ENCODE measurements around the gene ACACB. TPM values are rescaled to one million over a fixed set of nuclear protein-coding genes. Genes with fewer than 3 reads are reported as not detected.

The ACACB gene
- total RNA-seq, 1 experiment from 2014 or later = 20.0 TPM

- TF ChIP-seq PRDM15 (CRISPR knock-in tag; IDR thresholded peaks at IDR 0.05) (peak; percentile 88), ZBTB21 (CRISPR knock-in tag; IDR thresholded peaks at IDR 0.05; ENCODE audit: borderline replicate concordance) (peak; percentile 82; the same call in 1 of the 2 replicates), ELF4 (CRISPR knock-in tag; IDR thresholded peaks at IDR 0.05; ENCODE audit: low read depth) (no peak), ATF3 (CRISPR knock-in tag; conservative IDR thresholded peaks at IDR 0.05) (no peak), GABPB1 (CRISPR knock-in tag; IDR thresholded peaks at IDR 0.05) (peak; percentile 48; the same call in 1 of the 2 replicates), ZNF263 (CRISPR knock-in tag; IDR thresholded peaks at IDR 0.05; ENCODE audit: low read depth) (0 out of 2 replicates have a peak, but pooled peaks have one; percentile 52), NFYB (CRISPR knock-in tag; conservative IDR thresholded peaks at IDR 0.05; ENCODE audit: low read depth) (no peak), ETV6 (CRISPR knock-in tag; IDR thresholded peaks at IDR 0.05) (peak; percentile 63), NFATC4 (CRISPR knock-in tag; IDR thresholded peaks at IDR 0.05) (no peak), ZNF121 (CRISPR knock-in tag; IDR thresholded peaks at IDR 0.05) (peak; percentile 68), OVOL2 (CRISPR knock-in tag; IDR thresholded peaks at IDR 0.05; ENCODE audit: borderline replicate concordance) (no peak), AR (CRISPR knock-in tag; IDR thresholded peaks at IDR 0.05) (no peak), TP53 (CRISPR knock-in tag; IDR thresholded peaks at IDR 0.05) (no peak), FOXP1 (CRISPR knock-in tag; IDR thresholded peaks at IDR 0.05; ENCODE audit: borderline replicate concordance) (no peak)
Measured at GRCh38 chr12:109110988-109111495, 5.3 kb upstream of the ACACB start (continued).

GRCh38 chr12:109112720-109113465 lies 3.5 kb upstream of the ACACB start:
- peaks cover 14% of the 10 kb centered on the region for H3K36me3 Mint-ChIP-seq
- TF ChIP-seq FOXK1 (CRISPR knock-in tag; IDR thresholded peaks at IDR 0.05) (no peak), ATF6 (CRISPR knock-in tag; IDR thresholded peaks at IDR 0.05) (no peak), GRHL2 (CRISPR knock-in tag; IDR thresholded peaks at IDR 0.05; ENCODE audit: insufficient replicate concordance, severe bottlenecking) (no peak), SMAD4 (CRISPR knock-in tag; IDR thresholded peaks at IDR 0.05) (no peak), HMGXB4 (CRISPR knock-in tag; IDR thresholded peaks at IDR 0.05) (no peak), ZNF219 (CRISPR knock-in tag; IDR thresholded peaks at IDR 0.05; ENCODE audit: borderline replicate concordance) (no peak), PRDM15 (CRISPR knock-in tag; IDR thresholded peaks at IDR 0.05) (no peak)

More at GRCh38 chr12:109112720-109113465, 3.5 kb upstream of the ACACB start:
- ATAC-seq = no peak
- DNase-seq (ENCODE audit: low spot score) = no peak
- CTCF ChIA-PET = interaction anchor here (0.6 to 2.4 kb wide), 9 partner anchors 12 to 443 kb away, joined by 3 to 13 read pairs (median 4); no protein-coding TSS in a partner anchor
- Mint-ChIP-seq H3K27ac (no peak overlapping the region), H3K9me3 (no peaks in the 10 kb centered on the region; the same call in 1 of the 2 replicates), H3K27me3 (ENCODE audit: low read depth) (no peaks in the 10 kb centered on the region), H3K4me1 (peaks cover 21% of the 10 kb centered on the region), H3K4me3 (no peak overlapping the region)
- POLR2A ChIA-PET = no interaction called here
